NCI-H526 (cell line): ENCODE data around the gene LIN7B.

ENCODE experiments used
- DNase-seq, 2 experiments: peaks; one replicate each; lab custom pipeline; 2025; lab: John Stamatoyannopoulos, UW

LIN7B gene, protein sequence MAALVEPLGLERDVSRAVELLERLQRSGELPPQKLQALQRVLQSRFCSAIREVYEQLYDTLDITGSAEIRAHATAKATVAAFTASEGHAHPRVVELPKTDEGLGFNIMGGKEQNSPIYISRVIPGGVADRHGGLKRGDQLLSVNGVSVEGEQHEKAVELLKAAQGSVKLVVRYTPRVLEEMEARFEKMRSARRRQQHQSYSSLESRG

DNA sequence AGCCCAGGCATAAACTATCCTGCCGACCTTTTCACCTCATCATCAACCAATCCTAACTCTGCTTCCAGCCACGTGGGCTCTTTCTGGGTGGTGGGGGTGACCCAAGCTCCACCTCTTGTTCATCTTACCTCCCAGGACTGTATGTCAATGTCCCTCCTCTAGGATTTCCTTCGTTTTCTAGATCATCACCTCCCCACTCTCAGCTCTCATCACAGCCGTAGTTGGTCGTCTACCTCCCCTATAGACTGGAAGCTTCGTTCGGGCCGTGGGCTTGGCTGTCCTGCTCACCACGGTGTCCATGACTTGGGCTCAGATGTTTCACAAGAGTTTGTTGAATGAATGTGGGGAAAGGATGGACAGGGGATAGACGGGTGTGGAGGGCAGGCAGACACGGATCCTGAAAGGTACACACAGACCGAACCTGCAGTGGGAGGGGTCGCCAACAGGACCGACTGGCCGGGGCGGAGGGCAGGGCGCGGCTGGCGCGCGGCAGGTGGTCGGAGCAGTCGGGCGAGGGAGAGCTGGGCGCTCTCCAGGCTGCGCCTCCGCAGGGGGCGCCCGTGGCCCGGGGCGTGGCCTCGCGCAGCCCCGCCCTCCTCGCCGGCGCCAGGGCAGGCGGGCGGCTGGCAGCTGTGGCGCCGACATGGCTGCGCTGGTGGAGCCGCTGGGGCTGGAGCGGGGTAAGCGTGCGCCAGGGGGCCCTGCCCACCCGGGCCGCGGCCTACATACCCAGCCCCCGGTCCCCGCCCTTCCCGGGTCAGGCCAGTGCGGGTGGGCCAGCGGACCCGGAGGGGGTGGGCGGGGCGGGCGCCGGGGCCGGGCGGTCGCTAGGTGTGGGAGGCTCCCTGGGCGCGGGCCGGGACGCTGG, at the start of gene LIN7B:
Gene LIN7B, plus strand, starts transcription at position 609 of the 868 bp plus-strand sequence. Its CDS starts 35 bp downstream, at position 644.
- peak in 1 of 2 experiments; percentile 80 for DNase-seq

DNA sequence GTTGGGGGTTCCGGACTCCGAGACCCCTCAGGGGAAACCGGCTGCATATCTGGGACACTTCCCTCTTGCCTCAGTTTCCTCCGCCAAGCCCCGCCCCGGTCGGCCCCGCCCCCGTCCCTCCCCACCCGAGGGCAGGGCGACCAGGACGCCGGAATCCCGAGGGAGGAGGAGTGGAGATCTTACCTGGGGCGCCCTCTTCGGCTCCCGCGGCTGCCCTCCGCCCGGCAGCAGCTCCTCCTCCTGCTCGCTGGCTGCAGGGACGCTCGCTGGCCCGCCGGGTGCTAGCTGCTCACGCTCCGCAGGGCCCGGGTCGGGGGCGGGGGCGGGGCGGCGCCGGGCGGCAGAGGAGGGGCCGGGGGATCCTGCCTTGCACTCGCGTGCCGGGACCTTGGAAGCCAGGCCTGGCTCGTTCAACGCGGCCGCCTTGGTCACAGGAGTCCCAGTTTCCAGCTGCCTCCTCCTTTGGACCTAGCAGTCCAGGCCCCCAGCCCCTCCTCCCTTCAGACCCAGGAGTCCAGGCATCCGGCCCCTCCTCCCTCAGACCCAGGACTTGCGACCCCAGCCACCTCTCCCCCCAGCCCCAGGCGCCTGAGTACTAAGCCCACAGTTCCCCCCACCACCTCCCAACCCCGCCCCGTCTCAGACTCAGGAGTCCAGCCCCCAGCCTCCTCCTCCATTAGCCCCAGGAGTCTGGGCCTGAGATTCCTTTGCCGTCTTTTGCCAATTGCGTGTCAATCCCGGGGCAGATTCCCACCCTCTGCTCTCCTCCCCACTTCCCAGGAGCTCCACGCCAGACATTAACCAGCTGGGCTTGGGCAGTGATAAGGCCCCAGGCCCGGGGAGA, 49.2 kb upstream of the LIN7B start, which contains the start of gene NTF4:
Gene NTF4, minus strand, starts transcription at position 51 of the 844 bp plus-strand sequence. CDS start 2,821 bp downstream, outside the sequence.
- DNase-seq: peak in 1 of 2 experiments; percentile 67

DNA sequence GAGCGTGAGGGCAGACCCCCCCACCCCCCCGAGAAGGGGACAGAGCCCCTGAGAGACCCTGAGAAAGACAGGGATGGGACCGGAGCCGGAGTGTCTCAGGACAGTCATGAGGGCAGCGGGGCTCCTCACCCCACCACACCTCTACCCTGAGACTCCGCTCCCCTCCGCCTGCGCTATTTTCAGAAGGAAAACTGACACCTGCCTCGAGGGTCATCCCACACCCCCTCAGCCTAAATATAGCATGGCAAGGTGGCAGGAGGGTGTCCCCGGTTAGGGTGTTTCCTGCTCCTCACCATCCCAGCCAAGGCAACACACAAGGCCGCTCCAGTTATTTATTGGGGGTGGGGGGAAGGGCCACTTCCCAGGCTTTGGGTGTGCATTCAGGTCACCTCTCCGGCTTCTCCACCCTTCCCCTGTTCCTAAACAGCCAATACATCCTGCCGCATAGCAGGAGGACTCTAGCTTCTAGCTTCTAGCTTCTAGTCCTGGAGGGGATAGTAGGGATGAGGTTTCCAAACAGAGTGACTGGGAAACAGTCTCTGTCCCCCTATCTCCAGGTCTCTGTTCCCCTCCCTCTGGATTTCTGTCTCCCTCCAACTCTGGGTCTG, 48.2 kb upstream of the LIN7B start:
- no peak for DNase-seq

DNA sequence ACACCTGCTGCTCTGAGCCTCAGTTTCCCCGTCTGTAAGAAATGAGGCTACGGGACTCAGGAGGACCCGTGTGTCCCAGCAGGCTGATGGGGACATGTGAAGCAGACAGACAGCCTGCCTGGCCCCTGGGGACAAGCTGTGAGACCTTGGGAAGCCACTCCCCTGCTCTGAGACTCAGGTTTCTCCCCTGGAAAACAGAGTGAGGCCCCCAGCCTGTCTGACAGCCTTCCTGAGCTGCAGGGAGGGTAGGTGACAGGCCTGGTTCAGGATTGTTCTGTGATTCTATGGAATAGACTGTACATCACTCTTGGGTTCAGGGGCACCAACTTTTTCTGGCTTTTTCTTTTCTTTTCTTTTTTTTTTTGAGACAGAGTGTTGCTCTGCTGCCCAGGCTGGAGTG, 46.6 kb upstream of the LIN7B start:
- no peak for DNase-seq

DNA sequence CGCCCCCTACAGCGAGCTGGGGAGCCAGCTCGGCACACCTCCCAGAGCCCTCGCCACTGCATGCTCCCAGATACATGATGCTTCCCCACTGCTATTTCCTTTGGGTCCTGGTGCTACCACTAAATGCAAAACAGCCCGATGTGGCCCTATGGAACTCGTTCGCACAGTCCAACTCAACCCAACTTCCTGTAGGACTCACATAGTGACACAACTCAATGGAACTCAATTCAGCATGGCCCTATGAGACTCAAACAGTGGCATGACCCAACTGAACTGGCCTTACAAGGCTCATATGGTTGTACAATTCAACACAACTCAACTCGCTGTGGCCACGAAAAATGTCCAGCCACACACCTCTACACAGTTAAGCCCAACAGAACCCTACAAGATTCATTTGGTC, 45.1 kb upstream of the LIN7B start:
- no peak for DNase-seq

DNA sequence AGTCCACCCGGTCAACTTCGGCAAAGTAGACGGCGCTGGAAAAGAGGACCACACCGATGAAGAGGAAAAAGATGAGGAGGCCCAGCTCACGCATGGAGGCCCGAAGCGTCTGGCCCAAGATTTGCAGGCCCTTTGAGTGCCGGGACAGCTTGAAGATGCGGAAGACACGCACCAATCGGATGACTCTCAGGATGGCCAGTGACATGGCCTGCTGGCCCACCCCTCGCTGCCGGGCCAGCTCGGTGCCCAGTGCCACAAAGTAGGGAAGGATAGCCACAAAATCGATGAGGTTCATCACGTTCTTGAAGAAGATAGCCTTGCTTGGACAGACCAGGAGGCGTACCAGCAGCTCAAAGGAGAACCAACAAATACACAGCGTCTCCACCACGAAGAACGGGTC, 43.8 kb upstream of the LIN7B start:
- DNase-seq: no peak

DNA sequence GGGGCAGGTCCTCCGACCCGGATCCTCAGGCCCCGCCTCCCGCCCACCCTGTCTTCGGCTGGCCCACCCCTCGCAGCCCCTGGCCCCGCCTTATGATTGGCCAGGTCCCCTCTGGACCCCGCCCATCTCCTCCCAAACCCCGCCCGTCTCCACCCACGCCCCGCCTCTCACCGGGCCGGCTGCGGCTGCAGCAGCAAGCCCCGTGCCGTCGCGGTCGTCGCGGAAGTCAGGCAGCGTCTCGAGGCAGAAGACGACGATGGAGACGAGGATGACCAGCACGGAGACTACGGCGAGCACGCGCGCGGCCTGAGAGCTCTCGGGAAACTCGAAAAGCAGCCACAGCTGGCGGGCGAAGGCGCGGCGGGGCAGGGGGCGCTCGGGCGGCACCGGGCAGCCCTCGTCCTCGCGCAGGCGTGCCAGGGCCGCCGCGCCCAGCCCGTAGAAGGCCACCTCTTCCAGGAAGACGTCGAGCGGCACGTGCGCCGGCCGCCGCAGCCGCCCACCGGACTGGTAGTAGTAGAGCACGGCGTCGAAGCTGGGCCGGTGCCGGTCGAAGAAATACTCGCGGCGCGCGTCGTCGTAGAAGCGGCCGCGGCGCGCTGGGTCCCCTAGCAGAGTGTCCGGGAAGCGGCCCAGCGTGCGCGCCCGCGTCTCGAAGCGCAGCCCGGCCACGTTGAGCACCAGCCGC, 42.2 kb upstream of the LIN7B start:
- peak in 1 of 2 experiments; percentile 43 for DNase-seq

DNA sequence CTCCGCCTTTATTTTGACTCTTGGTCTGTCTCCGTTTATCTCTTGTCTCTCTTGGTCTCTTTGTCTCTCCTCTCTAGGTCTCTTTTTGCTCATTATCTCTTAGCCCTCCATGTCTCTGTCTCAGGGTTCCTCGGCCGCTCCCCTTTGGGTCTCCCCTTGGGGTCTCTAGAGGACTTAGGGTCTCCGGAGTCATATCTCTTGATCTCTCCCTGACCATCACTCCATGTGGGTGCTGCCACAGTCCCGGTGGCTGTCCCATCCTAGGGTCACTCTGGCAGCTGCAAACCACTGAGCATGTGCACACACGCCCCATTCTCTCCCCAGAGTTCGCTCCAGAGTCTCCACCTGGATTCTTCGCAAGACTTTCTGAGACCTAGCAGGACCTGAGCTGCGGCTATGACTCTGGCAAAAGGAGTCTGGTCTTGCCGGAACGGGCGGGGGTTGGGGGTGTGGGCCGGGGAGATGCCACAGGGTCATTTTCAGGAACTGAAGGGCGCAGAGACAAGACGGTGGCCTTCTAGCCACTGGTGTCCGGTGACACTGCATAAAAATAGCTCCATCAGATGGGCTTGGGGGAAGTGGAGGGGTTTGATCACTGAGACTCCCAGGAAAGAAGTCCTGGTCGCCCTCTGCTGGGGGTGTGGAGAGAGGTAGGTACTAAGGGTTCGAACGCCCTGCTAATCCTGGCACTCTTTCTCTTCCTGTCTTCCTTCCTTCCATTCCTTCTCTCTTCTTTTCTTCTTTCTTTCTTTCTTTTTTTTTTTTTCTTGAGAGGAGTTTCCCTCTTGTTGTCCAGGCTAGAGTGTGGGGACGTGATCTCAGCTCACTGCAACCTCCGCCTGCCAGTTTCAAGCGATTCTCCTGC, 40.4 kb upstream of the LIN7B start:
- peak in 1 of 2 experiments; percentile 53 for DNase-seq

DNA sequence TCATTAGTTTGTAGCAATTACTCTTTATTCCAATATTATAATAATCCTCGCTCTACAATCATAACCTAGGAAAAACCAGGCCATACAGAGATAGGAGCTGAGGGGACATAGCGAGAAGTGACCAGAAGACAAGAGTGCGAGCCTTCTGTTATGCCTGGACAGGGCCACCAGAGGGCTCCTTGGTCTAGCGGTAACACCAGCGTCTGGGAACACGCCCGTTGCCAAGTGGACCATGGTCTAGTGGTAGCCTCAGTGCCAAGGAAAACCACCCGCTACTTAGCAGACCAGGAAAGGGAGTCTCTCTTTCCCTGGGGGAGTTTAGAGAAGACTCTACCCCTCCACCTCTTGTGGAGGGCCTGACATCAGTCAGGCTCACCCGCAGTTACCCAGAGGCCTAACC, 39.3 kb upstream of the LIN7B start:
- DNase-seq: peak in 1 of 2 experiments; percentile 45

DNA sequence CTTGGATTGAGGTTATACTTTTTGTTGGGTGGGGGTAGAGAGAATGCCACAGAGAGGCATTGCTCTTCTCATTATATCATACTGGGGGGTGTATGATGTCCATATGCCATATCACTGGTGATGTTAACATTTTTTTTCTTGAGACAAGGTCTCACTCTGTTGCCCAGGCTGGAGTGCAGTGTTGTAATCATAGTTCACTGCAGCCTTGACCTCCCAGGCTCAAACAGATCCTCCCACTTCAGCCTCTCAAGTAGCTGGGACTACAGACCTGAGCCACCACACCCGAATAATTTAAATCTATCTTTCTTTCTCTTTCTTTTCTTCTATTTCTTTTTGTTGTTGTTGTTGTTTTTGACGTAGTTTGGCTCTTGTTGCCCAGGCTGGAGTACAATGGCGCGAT, 33.8 kb upstream of the LIN7B start:
- no peak for DNase-seq

DNA sequence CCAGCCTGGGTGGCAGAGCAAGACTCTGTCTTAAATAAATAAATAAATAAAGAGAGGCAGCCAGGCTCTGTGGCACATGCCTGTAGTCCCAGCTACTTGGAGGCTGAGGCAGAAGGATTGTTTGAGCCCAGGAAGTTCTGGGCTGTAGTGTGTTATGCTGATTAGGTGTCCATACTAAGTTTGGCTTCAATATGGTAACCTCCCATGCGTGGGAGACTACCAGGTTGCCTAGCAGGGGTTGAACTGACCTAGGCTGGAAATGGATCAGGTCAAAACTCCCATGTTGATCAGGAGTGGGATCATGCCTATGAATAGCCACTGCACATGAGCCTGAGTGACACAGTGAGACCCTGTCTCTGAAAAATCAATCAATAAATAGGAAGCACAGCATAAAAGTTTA, 32.9 kb upstream of the LIN7B start:
- DNase-seq: no peak

DNA sequence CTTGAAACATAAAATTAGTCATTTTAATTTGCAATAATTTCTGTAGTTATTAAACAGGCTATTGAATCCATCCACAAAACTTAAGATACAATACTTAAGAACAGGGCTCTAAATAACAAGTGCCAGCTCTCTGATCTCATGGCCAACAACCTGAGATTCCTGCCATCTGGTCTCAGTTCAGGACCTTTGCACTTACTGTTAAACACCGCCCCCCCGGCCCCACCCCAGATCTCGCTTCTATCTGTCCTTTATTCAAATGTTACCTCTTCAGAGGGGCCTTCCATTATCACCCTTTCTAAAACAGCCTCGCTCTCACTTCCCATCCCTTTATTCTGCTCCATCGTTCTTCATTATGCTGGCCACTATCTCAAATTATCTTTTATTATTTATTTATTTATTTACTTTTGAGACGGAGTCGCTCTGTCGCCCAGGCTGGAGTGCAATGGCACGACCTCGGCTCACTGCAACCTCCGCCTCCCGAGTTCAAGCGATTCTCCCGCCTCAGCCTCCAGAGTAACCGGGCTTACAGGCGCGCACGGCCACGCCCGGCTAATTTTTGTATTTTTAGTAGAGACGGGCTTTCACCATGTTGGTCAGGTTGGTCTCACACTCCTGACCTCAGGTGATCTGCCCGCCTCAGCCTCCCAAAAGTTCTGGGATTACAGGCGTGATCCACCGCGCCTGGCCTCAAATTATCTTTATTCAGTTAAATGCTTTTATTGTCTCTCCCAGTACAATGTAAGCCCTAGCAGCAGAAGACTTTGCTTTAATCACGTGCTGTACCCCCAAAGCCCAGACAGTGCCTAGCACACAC, 29.8 kb upstream of the LIN7B start:
- no peak for DNase-seq

DNA sequence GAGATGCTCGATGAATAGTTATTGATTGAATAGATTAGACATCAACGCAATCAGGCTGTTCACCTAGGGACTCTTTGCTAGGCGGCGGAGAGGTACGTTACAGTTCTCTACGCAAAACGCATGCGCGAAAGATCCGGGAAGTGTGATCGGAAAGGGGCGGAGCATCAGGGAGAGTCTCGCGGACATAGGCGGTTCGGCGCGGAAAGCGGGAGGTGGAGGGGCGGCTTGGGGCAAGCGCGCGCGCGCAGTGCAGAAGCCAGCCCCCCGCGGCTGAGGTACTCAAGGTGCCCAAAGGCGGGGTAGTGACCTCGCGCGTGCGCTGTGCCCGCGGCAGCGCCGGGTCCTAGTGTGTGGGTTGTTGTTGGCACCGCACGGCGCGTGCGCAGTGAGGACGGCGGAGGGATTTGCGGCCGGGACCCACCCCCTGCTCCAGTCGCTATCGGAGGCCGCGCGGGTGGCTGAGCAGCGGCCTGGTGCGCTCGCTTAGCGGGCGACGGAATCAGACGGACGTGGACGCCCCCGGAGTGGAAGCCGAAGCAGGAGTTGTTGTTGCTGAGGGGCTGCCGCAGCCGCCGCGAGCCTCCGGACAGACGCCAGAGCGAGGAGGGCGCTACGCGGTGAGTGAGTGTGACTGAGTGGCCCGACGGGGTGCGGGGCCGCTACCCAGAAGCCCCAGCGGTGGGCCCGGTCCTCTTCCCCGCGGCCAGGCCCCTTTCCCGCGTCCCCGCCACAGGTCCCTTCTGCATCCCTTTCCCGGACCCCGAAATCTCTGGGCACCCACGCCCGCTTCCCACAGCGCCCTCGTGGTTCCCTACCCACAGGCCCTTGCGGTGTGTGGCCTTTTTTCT, 28.9 kb upstream of the LIN7B start, which contains the start of gene SNRNP70:
Gene SNRNP70, plus strand, starts transcription at position 432 of the 848 bp plus-strand sequence. CDS start 964 bp downstream, outside the sequence.
- DNase-seq: peak; percentile 97 to 99

DNA sequence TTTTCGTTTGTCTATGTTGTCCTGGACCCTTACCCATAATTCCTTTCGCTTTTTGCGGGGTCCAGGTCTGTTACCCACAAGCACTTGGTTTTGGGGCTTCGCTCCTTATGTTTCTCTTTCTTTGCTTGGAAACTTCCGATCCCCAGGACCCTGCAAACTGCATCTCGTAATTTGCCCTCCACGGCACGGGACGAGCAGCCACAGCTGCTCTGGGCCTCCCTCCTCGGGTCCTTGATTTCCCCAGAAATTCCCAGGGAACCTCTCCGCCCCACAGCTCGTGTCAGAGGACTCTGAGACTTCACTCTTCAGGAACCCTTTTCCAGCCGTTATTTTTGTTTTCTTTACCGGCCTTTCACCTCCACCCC, 28.3 kb upstream of the LIN7B start:
- no peak for DNase-seq

DNA sequence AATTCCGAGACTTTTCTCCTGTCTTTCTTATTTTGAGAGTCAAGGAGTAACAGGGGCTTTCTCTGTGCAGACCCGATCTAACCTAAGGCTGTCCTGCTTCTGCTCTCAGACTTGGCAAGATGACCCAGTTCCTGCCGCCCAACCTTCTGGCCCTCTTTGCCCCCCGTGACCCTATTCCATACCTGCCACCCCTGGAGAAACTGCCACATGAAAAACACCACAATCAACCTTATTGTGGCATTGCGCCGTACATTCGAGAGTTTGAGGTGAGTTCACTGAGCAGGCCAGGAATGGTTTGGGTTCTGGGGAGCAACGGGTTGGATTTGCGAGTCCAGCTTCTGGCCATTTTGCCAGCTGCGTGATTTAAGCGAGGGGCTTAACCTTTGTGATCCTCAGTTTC, 27.9 kb upstream of the LIN7B start:
- no peak for DNase-seq

DNA sequence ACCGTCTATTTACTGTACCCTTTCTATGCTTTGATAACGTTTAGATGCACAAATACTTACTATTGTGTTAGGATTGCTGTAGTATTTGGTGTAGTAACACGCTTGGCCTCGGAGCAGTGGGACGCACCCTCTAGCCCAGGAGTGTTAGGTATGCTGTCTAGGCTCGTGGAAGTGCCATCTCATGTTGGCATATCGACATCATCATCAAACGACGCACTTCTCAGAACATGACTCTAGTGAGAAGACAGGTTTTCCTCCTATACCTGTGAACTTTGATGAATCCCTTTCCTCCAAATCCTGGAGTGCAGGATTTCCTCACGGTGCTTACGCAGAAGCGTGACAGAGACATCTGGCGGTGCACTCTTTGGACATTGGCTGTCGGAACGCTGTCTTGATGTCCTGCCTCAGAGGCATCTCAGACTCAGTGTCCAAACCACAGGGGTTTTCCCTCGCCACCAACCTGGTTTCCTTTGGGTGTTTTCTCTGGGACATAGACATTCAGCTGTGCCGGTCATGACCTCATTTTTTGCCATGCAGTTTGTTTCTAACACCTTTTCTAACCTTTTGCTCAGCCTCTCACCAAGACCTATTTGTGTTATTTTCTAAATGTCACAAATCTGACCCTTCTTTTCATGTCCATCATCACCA, 22.7 kb upstream of the LIN7B start:
- DNase-seq: no peak

DNA sequence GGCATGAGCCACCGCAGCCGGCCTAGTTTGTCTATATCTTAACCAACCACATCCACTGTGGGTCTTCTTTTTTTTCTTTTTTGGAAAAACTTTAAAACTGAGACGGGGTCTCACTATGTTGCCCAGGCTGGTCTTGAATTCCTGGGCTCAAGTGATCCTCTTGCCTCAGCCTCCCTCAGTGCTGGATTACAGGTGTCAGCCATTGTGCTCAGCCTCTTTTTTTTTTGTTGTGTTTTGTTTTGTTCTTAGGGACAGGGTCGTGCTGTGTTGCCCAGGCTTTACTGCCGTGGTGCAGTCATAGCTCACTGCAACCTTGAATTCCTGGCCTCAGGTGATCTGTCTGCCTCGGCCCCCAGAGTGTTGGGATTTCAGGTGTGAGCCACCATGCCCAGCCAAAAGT, 21.5 kb upstream of the LIN7B start:
- no peak for DNase-seq
